ENCODE data around the gene TOMT.
"Not testable (repeated sequence)": the region's sequence is repeated elsewhere in the genome, so short reads cannot be mapped to it uniquely, and the experiment has no call there.

GRCh38 chr11:72142543-72142942 is 36.8 kb downstream of the TOMT start:
- TF ChIP-seq, protein P1, sequence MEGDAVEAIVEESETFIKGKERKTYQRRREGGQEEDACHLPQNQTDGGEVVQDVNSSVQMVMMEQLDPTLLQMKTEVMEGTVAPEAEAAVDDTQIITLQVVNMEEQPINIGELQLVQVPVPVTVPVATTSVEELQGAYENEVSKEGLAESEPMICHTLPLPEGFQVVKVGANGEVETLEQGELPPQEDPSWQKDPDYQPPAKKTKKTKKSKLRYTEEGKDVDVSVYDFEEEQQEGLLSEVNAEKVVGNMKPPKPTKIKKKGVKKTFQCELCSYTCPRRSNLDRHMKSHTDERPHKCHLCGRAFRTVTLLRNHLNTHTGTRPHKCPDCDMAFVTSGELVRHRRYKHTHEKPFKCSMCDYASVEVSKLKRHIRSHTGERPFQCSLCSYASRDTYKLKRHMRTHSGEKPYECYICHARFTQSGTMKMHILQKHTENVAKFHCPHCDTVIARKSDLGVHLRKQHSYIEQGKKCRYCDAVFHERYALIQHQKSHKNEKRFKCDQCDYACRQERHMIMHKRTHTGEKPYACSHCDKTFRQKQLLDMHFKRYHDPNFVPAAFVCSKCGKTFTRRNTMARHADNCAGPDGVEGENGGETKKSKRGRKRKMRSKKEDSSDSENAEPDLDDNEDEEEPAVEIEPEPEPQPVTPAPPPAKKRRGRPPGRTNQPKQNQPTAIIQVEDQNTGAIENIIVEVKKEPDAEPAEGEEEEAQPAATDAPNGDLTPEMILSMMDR (IDR thresholded peaks at IDR 0.05) = not testable (repeated sequence)
- TF ChIP-seq POLR2AphosphoS5 (IDR thresholded peaks at IDR 0.05; ENCODE audit: low read depth, low read length); REST (IDR thresholded peaks at IDR 0.05; ENCODE audit: insufficient read depth in 1 of 2, low read depth in 2 of 2, low read length in 1 of 2); SIN3A (IDR thresholded peaks at IDR 0.05; ENCODE audit: borderline replicate concordance, insufficient read depth, low read depth, low read length): not testable (repeated sequence)
